K562 (cell line): ENCODE data around the gene CYP4F11.
"Not testable (repeated sequence)": the region's sequence is repeated elsewhere in the genome, so short reads cannot be mapped to it uniquely, and the experiment has no call there.

Experiments used
- ATF4 ChIP-seq: fragments of 450-650 bp; formaldehyde crosslinking; IDR thresholded peaks from 2 replicates; pipeline ENCODE4 v1.4.0; 2022; ENCODE audit warnings: mild to moderate bottlenecking, moderate library complexity
- CBX1 ChIP-seq: sonication (generic); IDR thresholded peaks from 2 replicates; pipeline ENCODE4 v1.6.1; 2016; ENCODE audit warnings: antibody characterized with exemption, low read depth, mild to moderate bottlenecking
- CEBPG ChIP-seq, 3 experiments: fragments of 200-800 bp in 1 of 3; sonication (Bioruptor generic) in 1 of 3; sonication (generic) in 1 of 3; formaldehyde crosslinking in 1 of 3; IDR thresholded peaks in 2 of 3; conservative IDR thresholded peaks in 1 of 3; 2 replicates each; pipeline versions ENCODE4 v1.6.1 to v1.8.0; 2016 to 2022; ENCODE audit warnings: missing compliant biosample characterization in 2 of 3, missing genetic modification characterization in 2 of 3, mild to moderate bottlenecking in 1 of 3, missing genetic modification reagents in 1 of 3
- CTCF ChIP-seq, 3 experiments: IDR thresholded peaks in 2 of 3; conservative IDR thresholded peaks in 1 of 3; 2 replicates each; pipeline ENCODE4 v1.5.1; 2011 to 2012; ENCODE audit warnings: low read length in 3 of 3, mild to moderate bottlenecking in 3 of 3, control low read depth in 2 of 3, improper control_type of control experiment in 1 of 3, inconsistent platforms in 1 of 3, low read depth in 1 of 3, mixed read lengths in 1 of 3, moderate library complexity in 1 of 3; ENCODE audit not compliant: insufficient read depth in 2 of 3
- GTF2F1 ChIP-seq: IDR thresholded peaks from 2 replicates; pipeline ENCODE4 v1.6.1; 2011; ENCODE audit warnings: low read depth, low read length, improper control_type of control experiment
- HMG20B ChIP-seq: fragments of 250-450 bp; sonication (Bioruptor Pico); IDR thresholded peaks from 2 replicates; pipeline ENCODE4 v1.5.0; 2021; ENCODE audit warnings: mild to moderate bottlenecking
- SRF ChIP-seq, 2 experiments: fragments of 250-450, 450-650 bp in 1 of 2; sonication (Bioruptor Pico) in 1 of 2; sonication (generic) in 1 of 2; formaldehyde crosslinking; IDR thresholded peaks; 2 replicates each; pipeline versions ENCODE4 v1.5.0 to v1.5.1; 2020 to 2022; ENCODE audit warnings: mild to moderate bottlenecking in 1 of 2, missing genetic modification reagents in 1 of 2
- ZNF354B ChIP-seq: fragments of 250-450 bp; sonication (Bioruptor Pico); IDR thresholded peaks from 2 replicates; pipeline ENCODE4 v1.4.0; 2020
- ZNF780A ChIP-seq: fragments of 250-450 bp; sonication (Bioruptor Pico); IDR thresholded peaks from 2 replicates; pipeline ENCODE4 v1.5.0; 2021; ENCODE audit warnings: mild to moderate bottlenecking

- not testable (repeated sequence) for TF ChIP-seq SRF (CRISPR knock-in tag; IDR thresholded peaks at IDR 0.05); ZNF780A (CRISPR knock-in tag); GTF2F1; CEBPG (CRISPR knock-in tag; IDR thresholded peaks at IDR 0.05); CEBPG (tag; conservative IDR thresholded peaks at IDR 0.05 in 1 of 2, IDR thresholded peaks at IDR 0.05 in 1 of 2); CTCF (IDR thresholded peaks at IDR 0.05 in 2 of 3, conservative IDR thresholded peaks at IDR 0.05 in 1 of 3; ENCODE audit: insufficient read depth in 2 of 3, low read depth in 1 of 3, low read length in 3 of 3); ZNF354B (CRISPR knock-in tag); HMG20B; ATF4 (CRISPR knock-in tag); CBX1
Measured at GRCh38 chr19:15873771-15874170, 60.6 kb downstream of the CYP4F11 start.
